Measurements from ENCODE around the gene FAM25A.
"Not testable (repeated sequence)": the region's sequence is repeated elsewhere in the genome, so short reads cannot be mapped to it uniquely, and the experiment has no call there.

The FAM25A gene

GRCh38 chr10:87020056-87020455 is at the start of gene FAM25A:
Gene FAM25A (plus strand): TSS chr10:87020294. CDS start chr10:87020325, 31 bp downstream.
- DNase-seq (ENCODE audit: low read depth in 1 of 2, low spot score in 1 of 2), result not testable (repeated sequence)

DNA sequence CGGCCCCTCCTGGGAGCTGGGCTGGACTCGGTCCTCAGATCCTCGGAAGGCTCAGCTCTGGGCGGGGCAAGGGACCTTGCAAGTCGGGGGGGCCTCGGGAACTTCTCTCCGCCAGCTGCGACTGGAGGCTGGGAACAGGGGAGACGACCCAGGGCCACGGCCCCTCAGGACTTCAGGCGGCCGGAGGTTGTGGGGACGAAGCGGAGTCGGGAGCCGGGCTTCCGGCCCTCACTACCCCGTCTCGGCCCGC is 49.2 kb upstream of the FAM25A start:
- no peak for DNase-seq (ENCODE audit: low read depth in 1 of 2, low spot score in 1 of 2)

- DNase-seq (ENCODE audit: low read depth in 1 of 2, low spot score in 1 of 2), result peak; percentile 79 to 82
These were observed 48.7 kb upstream of the FAM25A start for GRCh38 chr10:86971232-86971991.

DNA sequence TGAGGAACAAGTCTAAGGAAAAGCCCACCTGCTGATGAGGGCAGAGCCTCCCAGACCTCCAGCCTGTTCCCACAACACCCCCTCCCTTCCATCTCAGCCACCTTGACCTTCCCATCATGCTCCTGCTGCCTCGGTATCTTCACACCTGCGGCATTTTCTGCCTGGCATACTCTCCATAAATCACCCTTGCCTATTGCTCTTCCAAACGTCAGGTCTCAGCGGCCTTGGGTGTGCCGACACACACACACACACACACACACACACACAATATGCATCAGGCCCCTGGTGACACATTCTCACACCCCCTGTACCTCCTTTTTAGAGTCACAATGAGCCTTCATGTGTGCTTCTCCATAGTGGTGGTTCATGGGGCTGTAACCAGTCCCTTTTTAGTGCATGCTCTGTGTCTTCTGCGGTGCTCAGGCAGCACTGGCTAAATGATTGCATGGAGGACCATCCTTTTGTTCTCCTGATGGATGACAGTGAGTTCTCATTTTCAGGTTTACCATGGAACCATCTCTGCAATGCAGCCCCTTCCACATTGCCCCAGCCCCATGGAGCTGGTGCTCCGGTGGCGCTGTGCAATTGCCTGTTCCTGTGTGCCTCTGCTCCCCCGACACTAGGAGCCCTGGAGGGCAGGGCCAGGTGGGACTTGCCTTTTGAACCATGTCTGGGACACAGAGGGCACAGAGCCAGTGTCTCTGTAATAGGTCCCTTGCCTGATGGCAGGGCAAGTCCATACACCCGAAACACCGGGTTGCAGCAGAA is 47.3 kb upstream of the FAM25A start:
- no peak for DNase-seq (ENCODE audit: low read depth in 1 of 2, low spot score in 1 of 2)

- DNase-seq (ENCODE audit: low read depth in 1 of 2, low spot score in 1 of 2), result no peak
These were observed 45.6 kb upstream of the FAM25A start for GRCh38 chr10:86974484-86974883.

DNA sequence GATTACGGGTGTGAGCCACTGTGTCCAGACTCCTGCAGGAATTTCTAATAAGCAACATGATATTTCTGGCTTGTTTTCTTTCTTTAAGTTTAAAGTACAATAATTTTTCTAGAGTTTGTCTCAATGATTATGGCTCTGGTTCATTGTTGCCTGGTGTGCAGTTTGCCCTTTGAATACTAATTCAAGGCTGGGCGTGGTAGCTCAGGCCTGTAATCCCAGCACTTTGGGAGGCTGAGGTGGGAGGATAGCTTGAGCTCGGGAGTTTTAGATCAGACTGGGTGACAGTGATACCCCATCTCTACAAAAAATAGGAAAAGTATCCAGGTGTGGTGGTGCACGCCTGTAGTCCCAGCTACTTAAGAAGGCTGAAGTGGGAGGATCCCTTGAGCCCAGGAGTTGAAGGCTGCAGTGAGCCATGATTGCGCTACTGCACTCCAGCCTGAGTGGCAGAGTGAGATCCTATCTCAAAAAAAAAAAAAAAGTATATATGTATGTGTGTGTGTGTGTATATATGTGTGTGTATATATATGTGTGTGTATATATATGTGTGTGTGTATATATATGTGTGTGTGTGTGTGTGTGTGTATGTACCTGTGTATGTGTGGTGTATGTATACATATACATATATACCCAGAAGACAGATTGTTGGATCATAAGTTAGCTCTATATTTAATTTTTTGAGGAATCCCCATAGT is 43.6 kb upstream of the FAM25A start:
- DNase-seq (ENCODE audit: low read depth in 1 of 2, low spot score in 1 of 2), result no peak

GRCh38 chr10:86978457-86978856 is 41.6 kb upstream of the FAM25A start:
- DNase-seq (ENCODE audit: low read depth in 1 of 2, low spot score in 1 of 2), result not testable (repeated sequence)

DNA sequence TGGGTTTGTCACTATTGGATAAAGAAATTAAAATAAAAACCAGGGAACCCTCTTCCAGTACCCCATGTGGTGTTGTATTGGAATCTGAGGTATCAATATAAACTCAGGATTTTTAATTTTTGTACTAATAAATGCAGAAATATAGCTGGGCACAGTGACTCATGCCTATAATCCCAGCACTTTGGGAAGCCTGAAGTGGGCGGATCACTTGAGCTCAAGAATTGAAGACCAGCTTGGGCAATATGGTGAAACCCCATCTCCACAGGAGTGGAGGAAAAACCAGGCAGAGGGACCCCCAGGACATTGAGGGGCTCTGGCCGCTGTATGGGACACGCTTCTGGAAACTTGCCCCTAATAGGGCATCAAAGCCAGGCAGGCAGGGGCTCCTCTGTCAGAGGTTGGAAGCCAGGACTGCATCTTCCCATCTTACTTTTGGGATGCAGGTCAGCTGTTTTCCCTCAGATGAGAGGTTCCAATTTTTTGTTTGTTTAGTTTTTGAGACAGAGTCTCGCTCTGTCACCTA is 40.7 kb upstream of the FAM25A start:
- DNase-seq (ENCODE audit: low read depth in 1 of 2, low spot score in 1 of 2), result no peak

GRCh38 chr10:86979977-86980448 is 40.1 kb upstream of the FAM25A start:
- no peak for DNase-seq (ENCODE audit: low read depth in 1 of 2, low spot score in 1 of 2)

GRCh38 chr10:86981020-86981419 is 39.1 kb upstream of the FAM25A start:
- not testable (repeated sequence) for DNase-seq (ENCODE audit: low read depth in 1 of 2, low spot score in 1 of 2)

DNA sequence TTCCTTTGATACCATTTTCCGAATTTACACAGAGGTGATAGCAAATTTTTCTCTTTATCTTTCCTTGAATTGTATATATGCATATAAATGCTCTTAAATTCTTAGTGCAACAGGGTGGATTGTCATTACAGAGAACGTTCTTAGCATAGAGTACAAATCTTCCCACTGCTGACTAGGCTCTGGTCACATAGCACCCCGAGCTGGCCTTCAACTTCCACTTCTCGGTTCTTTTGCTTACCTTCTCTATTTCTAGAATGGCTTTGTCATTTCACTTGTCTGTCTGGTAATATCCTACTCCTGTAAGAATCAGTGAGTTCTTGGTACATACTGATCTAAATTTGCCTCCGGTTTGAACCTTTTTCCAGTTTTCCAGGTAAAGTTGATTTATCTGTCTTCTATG is 38.4 kb upstream of the FAM25A start:
- no peak for DNase-seq (ENCODE audit: low read depth in 1 of 2, low spot score in 1 of 2)

- DNase-seq (ENCODE audit: low read depth in 1 of 2, low spot score in 1 of 2), result not testable (repeated sequence)
These were observed 35.6 kb upstream of the FAM25A start for GRCh38 chr10:86984498-86984897.

DNA sequence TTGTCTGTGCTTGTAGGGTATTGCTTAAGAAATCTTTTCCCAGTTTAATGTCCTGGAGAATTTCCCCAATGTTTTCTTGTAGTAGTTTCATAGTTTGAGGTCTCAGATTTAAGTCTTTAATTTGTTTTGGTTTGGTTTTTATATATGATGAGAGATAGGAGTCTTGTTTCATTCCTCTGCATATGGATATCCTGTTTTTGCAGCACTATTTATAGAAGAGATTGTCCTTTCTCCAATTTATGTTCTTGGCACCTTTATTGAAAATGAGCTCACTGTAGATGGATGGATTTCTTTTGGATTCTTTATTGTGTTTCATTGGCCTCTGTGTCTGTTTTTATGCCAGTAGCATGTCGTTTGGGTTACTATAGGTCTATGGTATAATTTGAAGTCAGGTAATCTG is 31.6 kb upstream of the FAM25A start:
- DNase-seq (ENCODE audit: low read depth in 1 of 2, low spot score in 1 of 2), result no peak

GRCh38 chr10:86991362-86991761 is 28.7 kb upstream of the FAM25A start:
- DNase-seq (ENCODE audit: low read depth in 1 of 2, low spot score in 1 of 2), result not testable (repeated sequence)

DNA sequence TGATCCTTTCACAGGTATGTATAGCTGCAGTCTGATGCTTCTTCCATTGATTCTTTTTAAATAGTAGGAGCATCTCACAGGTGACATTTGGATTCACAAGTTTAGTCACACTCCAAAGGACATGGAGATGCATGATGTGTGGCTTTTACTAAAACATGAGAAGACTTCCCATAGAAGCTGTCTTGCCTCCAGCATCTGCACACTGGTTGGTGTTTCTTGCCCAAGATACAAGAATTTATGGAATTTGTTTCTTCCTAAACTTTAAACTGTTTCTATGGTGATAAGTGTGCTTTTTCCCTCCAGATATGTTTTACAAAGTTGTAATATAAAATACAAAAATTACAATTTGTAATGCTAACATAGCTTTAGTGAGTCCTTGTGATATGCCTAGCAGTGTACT is 27.6 kb upstream of the FAM25A start:
- no peak for DNase-seq (ENCODE audit: low read depth in 1 of 2, low spot score in 1 of 2)

GRCh38 chr10:86992929-86993328 is 27.2 kb upstream of the FAM25A start:
- DNase-seq (ENCODE audit: low read depth in 1 of 2, low spot score in 1 of 2), result no peak

DNA sequence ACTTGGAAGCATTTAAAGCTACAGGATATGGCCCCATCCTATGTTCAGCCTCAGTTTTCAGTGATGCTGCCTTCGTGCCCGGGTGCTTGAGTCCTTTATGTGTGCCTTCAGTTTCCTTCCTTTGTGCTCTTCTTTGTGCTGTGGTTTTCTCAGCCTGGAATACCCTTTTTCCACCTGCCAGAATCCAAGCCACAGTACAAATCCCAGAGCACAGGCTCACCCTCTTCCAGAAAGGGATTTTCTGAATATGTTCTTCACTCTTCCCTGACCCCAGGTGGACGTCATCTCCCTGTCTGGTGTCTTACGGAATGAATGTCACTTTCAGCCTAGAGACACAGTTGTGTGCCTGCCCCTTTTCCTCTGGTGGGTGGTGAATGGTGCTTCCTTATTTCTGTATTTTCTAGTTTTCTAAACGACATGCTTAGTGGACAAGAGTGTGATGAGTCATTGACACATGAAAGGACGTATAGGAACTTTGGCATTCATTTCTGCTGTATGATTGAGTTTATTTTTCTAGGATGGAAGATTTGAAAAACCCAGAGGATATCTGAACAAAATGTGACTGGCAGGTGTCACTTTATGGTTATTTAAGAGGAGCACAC is 20.2 kb upstream of the FAM25A start:
- not testable (repeated sequence) for DNase-seq (ENCODE audit: low read depth in 1 of 2, low spot score in 1 of 2)

GRCh38 chr10:87000491-87000890 is 19.6 kb upstream of the FAM25A start:
- DNase-seq (ENCODE audit: low read depth in 1 of 2, low spot score in 1 of 2), result no peak

GRCh38 chr10:87007124-87007523 is 13.0 kb upstream of the FAM25A start:
- not testable (repeated sequence) for DNase-seq (ENCODE audit: low read depth in 1 of 2, low spot score in 1 of 2)

- not testable (repeated sequence) for DNase-seq (ENCODE audit: low read depth in 1 of 2, low spot score in 1 of 2)
These were observed 12.4 kb upstream of the FAM25A start for GRCh38 chr10:87007674-87008073.

DNA sequence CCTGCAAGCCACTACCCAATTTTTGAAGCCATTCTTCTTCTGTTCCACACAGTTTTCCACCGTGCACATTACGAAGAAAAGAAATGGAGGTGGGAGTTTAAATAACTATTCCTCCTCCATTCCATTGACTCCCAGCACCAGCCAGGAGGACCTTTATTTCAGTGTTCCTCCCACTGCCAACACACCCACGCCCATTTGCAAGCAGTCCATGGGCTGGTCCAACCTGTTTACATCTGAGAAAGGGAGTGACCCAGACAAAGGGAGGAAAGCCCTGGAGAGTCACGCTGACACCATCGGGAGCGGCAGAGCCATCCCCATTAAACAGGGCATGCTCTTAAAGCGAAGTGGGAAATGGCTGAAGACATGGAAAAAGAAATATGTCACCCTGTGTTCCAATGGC is 11.8 kb upstream of the FAM25A start:
- not testable (repeated sequence) for DNase-seq (ENCODE audit: low read depth in 1 of 2, low spot score in 1 of 2)
